ENCODE measurements around the gene CCT6A.
"Not testable (repeated sequence)": the region's sequence is repeated elsewhere in the genome, so short reads cannot be mapped to it uniquely, and the experiment has no call there.

Gene CCT6A

GRCh38 chr7:56033671-56034432 is 17.7 kb upstream of the CCT6A start:
- H3K27me3 Mint-ChIP-seq (ENCODE audit: low read depth): no peaks in the 10 kb centered on the region
- peaks cover 11% of the 10 kb centered on the region for H3K4me1 Mint-ChIP-seq
- peak overlapping the region in 2 of 3 experiments; percentile 34 to 48 for H3K27ac Mint-ChIP-seq
- H3K9me3 Mint-ChIP-seq: no peaks in the 10 kb centered on the region
- peaks cover 18% of the 10 kb centered on the region for H3K36me3 Mint-ChIP-seq (ENCODE audit: low read depth)
- H3K4me3 Mint-ChIP-seq: peak overlapping the region; percentile 82 to 89 (median 87)
- TF ChIP-seq CTCF (IDR thresholded peaks at IDR 0.05; ENCODE audit: unreplicated experiment in 3 of 3): peak; percentile 29 to 40 (median 30)

- no peaks in the 10 kb centered on the region for H3K4me1 Mint-ChIP-seq
- no peak overlapping the region for H3K4me3 Mint-ChIP-seq
- H3K27ac Mint-ChIP-seq: peak overlapping the region in 1 of 3 experiments; percentile 20
- no peaks in the 10 kb centered on the region for H3K27me3 Mint-ChIP-seq (ENCODE audit: low read depth)
- no peak for TF ChIP-seq CTCF (IDR thresholded peaks at IDR 0.05; ENCODE audit: unreplicated experiment in 3 of 3)
- peaks cover 16% of the 10 kb centered on the region for H3K36me3 Mint-ChIP-seq (ENCODE audit: low read depth)
- H3K9me3 Mint-ChIP-seq: no peaks in the 10 kb centered on the region
Observed at GRCh38 chr7:56040730-56041129, 10.8 kb upstream of the CCT6A start.

- Mint-ChIP-seq H3K36me3 (ENCODE audit: low read depth) (peaks cover 11% of the 10 kb centered on the region), H3K4me1 (peaks cover 21% of the 10 kb centered on the region)
- H3K27me3 Mint-ChIP-seq (ENCODE audit: low read depth); H3K9me3 Mint-ChIP-seq; H3K4me3 Mint-ChIP-seq; H3K27ac Mint-ChIP-seq: not testable (repeated sequence)
Observed at GRCh38 chr7:56045758-56046157, 5.8 kb upstream of the CCT6A start.

- Mint-ChIP-seq H3K36me3 (ENCODE audit: low read depth) (peaks cover 10% of the 10 kb centered on the region), H3K9me3 (no peaks in the 10 kb centered on the region), H3K27me3 (ENCODE audit: low read depth) (no peaks in the 10 kb centered on the region), H3K27ac (peak overlapping the region; percentile 99 to 100 (median 99)), H3K4me1 (peaks cover 26% of the 10 kb centered on the region), H3K4me3 (peak overlapping the region; percentile 37 to 64 (median 60))
- no peak for TF ChIP-seq CTCF (IDR thresholded peaks at IDR 0.05; ENCODE audit: unreplicated experiment in 3 of 3)
Observed at GRCh38 chr7:56046721-56047445, 4.7 kb upstream of the CCT6A start.

GRCh38 chr7:56047446-56048116 is 4.0 kb upstream of the CCT6A start:
- Mint-ChIP-seq H3K4me1 (peaks cover 26% of the 10 kb centered on the region), H3K27ac (peak overlapping the region; percentile 99 to 100 (median 99))
- not testable (repeated sequence) for H3K27me3 Mint-ChIP-seq (ENCODE audit: low read depth); H3K36me3 Mint-ChIP-seq (ENCODE audit: low read depth); H3K4me3 Mint-ChIP-seq; H3K9me3 Mint-ChIP-seq

GRCh38 chr7:56048245-56048644 is 3.3 kb upstream of the CCT6A start:
- Mint-ChIP-seq H3K27me3 (ENCODE audit: low read depth) (no peaks in the 10 kb centered on the region), H3K27ac (peak overlapping the region; percentile 61 to 67 (median 65)), H3K9me3 (no peaks in the 10 kb centered on the region), H3K36me3 (ENCODE audit: low read depth) (peaks cover 10% of the 10 kb centered on the region), H3K4me1 (peaks cover 26% of the 10 kb centered on the region), H3K4me3 (peak overlapping the region; percentile 7 to 40 (median 12))
- no peak for TF ChIP-seq CTCF (IDR thresholded peaks at IDR 0.05; ENCODE audit: unreplicated experiment in 3 of 3)

GRCh38 chr7:56048763-56049162 is 2.8 kb upstream of the CCT6A start:
- Mint-ChIP-seq H3K27ac (peak overlapping the region; percentile 61 to 67 (median 65)), H3K4me3 (peak overlapping the region in 2 of 3 experiments; percentile 19 to 38), H3K4me1 (peaks cover 26% of the 10 kb centered on the region), H3K36me3 (ENCODE audit: low read depth) (peaks cover 15% of the 10 kb centered on the region)
- not testable (repeated sequence) for H3K9me3 Mint-ChIP-seq; H3K27me3 Mint-ChIP-seq (ENCODE audit: low read depth)

Data from nephron (organoid).